HepG2 (cell line): ENCODE results near the gene APBA1. TPM values are rescaled to one million over a fixed set of nuclear protein-coding genes. Genes with fewer than 3 reads are reported as not detected.

Source experiments
- CEBPG ChIP-seq: IDR thresholded peaks from 2 replicates; pipeline ENCODE4 v1.6.1; 2016
- ETV6 ChIP-seq: sonication (generic); formaldehyde crosslinking; conservative IDR thresholded peaks from 2 replicates; pipeline ENCODE4 v1.4.0; 2020; ENCODE audit warnings: missing genetic modification reagents
- HDAC6 ChIP-seq: fragments of 200-600 bp; sonication (generic); IDR thresholded peaks from 2 replicates; pipeline ENCODE4 v1.7.0; 2017; ENCODE audit warnings: mild to moderate bottlenecking, antibody characterized with exemption, low read length, low read depth
- HNF4A ChIP-seq: sonication (generic); formaldehyde crosslinking; IDR thresholded peaks from 2 replicates; pipeline ENCODE4 v1.4.0; 2020; ENCODE audit warnings: missing genetic modification reagents
- LRRFIP1 ChIP-seq: sonication (generic); formaldehyde crosslinking; conservative IDR thresholded peaks from 2 replicates; pipeline ENCODE4 v1.4.0; 2020; ENCODE audit warnings: missing genetic modification reagents
- MIXL1 ChIP-seq: IDR thresholded peaks from 2 replicates; pipeline ENCODE4 v1.6.1; 2016
- NR3C1 ChIP-seq: sonication (generic); formaldehyde crosslinking; IDR thresholded peaks from 2 replicates; pipeline ENCODE4 v1.4.0; 2020; ENCODE audit warnings: missing genetic modification reagents
- POLR2AphosphoS5 ChIP-seq: IDR thresholded peaks from 2 replicates; pipeline ENCODE4 v1.6.1; 2012; ENCODE audit warnings: low read depth, low read length
- PRPF4 ChIP-seq: fragments of 200-400 bp; formaldehyde crosslinking; IDR thresholded peaks from 2 replicates; pipeline ENCODE4 v1.6.1; 2016; ENCODE audit warnings: low read length, low read depth; ENCODE audit not compliant: poor library complexity, severe bottlenecking
- RARA ChIP-seq: IDR thresholded peaks from 2 replicates; pipeline ENCODE4 v1.6.1; 2016; ENCODE audit warnings: missing genetic modification reagents, missing compliant biosample characterization
- REL ChIP-seq: sonication (generic); formaldehyde crosslinking; conservative IDR thresholded peaks from 2 replicates; pipeline ENCODE4 v1.8.0; 2022; ENCODE audit warnings: mild to moderate bottlenecking, missing genetic modification reagents, moderate library complexity
- SAFB2 ChIP-seq: sonication (generic); formaldehyde crosslinking; IDR thresholded peaks from 2 replicates; pipeline ENCODE4 v1.5.1; 2020; ENCODE audit warnings: missing genetic modification reagents, low read depth, mild to moderate bottlenecking, borderline replicate concordance
- SALL2 ChIP-seq: sonication (generic); formaldehyde crosslinking; IDR thresholded peaks from 2 replicates; pipeline ENCODE4 v1.8.1; 2023; ENCODE audit warnings: mild to moderate bottlenecking, missing genetic modification reagents, inconsistent platforms
- SMARCC2 ChIP-seq: fragments of 450-650 bp; IDR thresholded peaks from 2 replicates; pipeline ENCODE4 v1.6.1; 2017; ENCODE audit warnings: antibody characterized with exemption, mild to moderate bottlenecking
- SMC3 ChIP-seq: IDR thresholded peaks from 2 replicates; pipeline ENCODE4 v1.6.1; 2011; ENCODE audit warnings: low read length, improper control_type of control experiment
- TIGD3 ChIP-seq: sonication (generic); formaldehyde crosslinking; IDR thresholded peaks from 2 replicates; pipeline ENCODE4 v1.5.1; 2020; ENCODE audit warnings: mild to moderate bottlenecking, missing genetic modification reagents, borderline replicate concordance
- ZBTB14 ChIP-seq: sonication (generic); formaldehyde crosslinking; IDR thresholded peaks from 2 replicates; pipeline ENCODE4 v1.4.0; 2020; ENCODE audit warnings: missing genetic modification reagents
- ZBTB7A ChIP-seq: sonication (generic); formaldehyde crosslinking; IDR thresholded peaks from 2 replicates; pipeline ENCODE4 v1.8.0; 2022; ENCODE audit warnings: mild to moderate bottlenecking, missing genetic modification reagents
- ZNF574 ChIP-seq: sonication (generic); formaldehyde crosslinking; IDR thresholded peaks from 2 replicates; pipeline ENCODE4 v1.4.0; 2020; ENCODE audit warnings: missing genetic modification reagents
- ZNF710 ChIP-seq: sonication (generic); formaldehyde crosslinking; IDR thresholded peaks from 2 replicates; pipeline ENCODE4 v1.5.0; 2020; ENCODE audit warnings: mild to moderate bottlenecking, missing genetic modification reagents, borderline replicate concordance
- ZNF792 ChIP-seq: IDR thresholded peaks from 2 replicates; pipeline ENCODE4 v1.6.1; 2016
- polyA plus RNA-seq, 8 experiments: library from polyadenylated mRNA; depleted of rRNA in 3 of 8; stranded (reverse) in 7 of 8; unstranded in 1 of 8; fragments of >200 nt; fragmentation: Illumina TruSeq in 4 of 8; extraction: Trizol in 4 of 8; gene quantifications; 2 replicates each; pipeline versions ENCODE4 v1.2.1 to v1.2.3, GENCODE V29; 2011 to 2016; ENCODE audit warnings: low read depth in 4 of 8, missing spikeins in 1 of 8, mixed read lengths in 1 of 8; ENCODE audit not compliant: insufficient read depth in 1 of 8
- total RNA-seq, 5 experiments: library from RNA; depleted of rRNA; stranded (reverse); fragments of >200 nt; fragmentation: Illumina TruSeq; extraction: Trizol; gene quantifications; 2 replicates each; pipeline ENCODE4 v1.2.3, GENCODE V29; 2016; ENCODE audit warnings: low read depth in 1 of 5

The APBA1 gene
- total and polyA plus RNA-seq, 2 of the 13 experiments (the other 11 are each of a cell fraction or from before 2014, with no cell fraction given), result 0.15 TPM; not detected in 1

GRCh38 chr9:69519470-69520240, 152.5 kb downstream of the APBA1 start (continued):
- TF ChIP-seq ZNF710 (no peak), TIGD3 (CRISPR knock-in tag) (no peak), REL (CRISPR knock-in tag) (no peak), POLR2AphosphoS5 (no peak), ZNF574 (CRISPR knock-in tag) (no peak), ETV6 (CRISPR knock-in tag) (no peak), CEBPG (CRISPR knock-in tag) (peak; percentile 91), LRRFIP1 (CRISPR knock-in tag) (no peak), HNF4A (CRISPR knock-in tag) (no peak), SAFB2 (no peak), MIXL1 (CRISPR knock-in tag) (peak; percentile 50; the same call in 1 of the 2 replicates), NR3C1 (no peak), RARA (peak; percentile 59; the same call in 1 of the 2 replicates), HDAC6 (no peak), ZBTB7A (CRISPR knock-in tag) (no peak), SMC3 (no peak), ZBTB14 (CRISPR knock-in tag) (no peak), PRPF4 (no peak), ZNF792 (CRISPR knock-in tag) (no peak), SMARCC2 (no peak), SALL2 (CRISPR knock-in tag) (no peak)
